ENCODE data around the gene ANKMY2.

ANKMY2 gene

GRCh38 chr7:16564909-16565426 lies 80.6 kb downstream of the ANKMY2 start:
- ATAC-seq (replicated peaks) (peak; percentile 70), DNase-seq (peak in 1 of 3 experiments; percentile 3)
- no peaks in the 10 kb centered on the region for H3K9me3 Mint-ChIP-seq
- peak overlapping the region in 1 of 2 donors; percentile 12 for H3K4me3 Mint-ChIP-seq
- peaks cover 7 to 14% of the 10 kb centered on the region in 2 donors for H3K4me1 Mint-ChIP-seq (ENCODE audit: low read depth in 2 of 2)
- H3K36me3 Mint-ChIP-seq (ENCODE audit: insufficient read depth) = no peaks in the 10 kb centered on the region
- H3K27me3 Mint-ChIP-seq = peaks cover 13 to 15% of the 10 kb centered on the region in 2 donors
- peak overlapping the region in 1 of 2 donors; percentile 71 for H3K27ac Mint-ChIP-seq

- DNase-seq (no peak), ATAC-seq (replicated peaks) (peak; percentile 57)
- Mint-ChIP-seq H3K9me3 (no peaks in the 10 kb centered on the region), H3K27ac (no peak overlapping the region), H3K4me1 (ENCODE audit: low read depth in 2 of 2) (peaks cover 7 to 14% of the 10 kb centered on the region in 2 donors), H3K36me3 (ENCODE audit: insufficient read depth) (no peaks in the 10 kb centered on the region), H3K27me3 (peaks cover 12 to 15% of the 10 kb centered on the region in 2 donors), H3K4me3 (peak overlapping the region in 1 of 2 donors; percentile 58)
These were observed 81.6 kb downstream of the ANKMY2 start for GRCh38 chr7:16564023-16564380.

GRCh38 chr7:16563281-16564022 lies 82.1 kb downstream of the ANKMY2 start:
- H3K4me3 Mint-ChIP-seq = peak overlapping the region; percentile 42 to 58
- H3K4me1 Mint-ChIP-seq (ENCODE audit: low read depth in 2 of 2) = peaks cover 7 to 14% of the 10 kb centered on the region in 2 donors
- H3K27ac Mint-ChIP-seq = peak overlapping the region in 1 of 2 donors; percentile 78
- ATAC-seq (replicated peaks) = peak; percentile 62
- peaks cover 7 to 12% of the 10 kb centered on the region in 2 donors for H3K27me3 Mint-ChIP-seq
- no peaks in the 10 kb centered on the region for H3K9me3 Mint-ChIP-seq
- H3K36me3 Mint-ChIP-seq (ENCODE audit: insufficient read depth) = no peaks in the 10 kb centered on the region
- no peak for DNase-seq

GRCh38 chr7:16562456-16563220 lies 82.9 kb downstream of the ANKMY2 start:
- H3K4me1 Mint-ChIP-seq (ENCODE audit: low read depth in 2 of 2) = peaks cover 7 to 14% of the 10 kb centered on the region in 2 donors
- H3K4me3 Mint-ChIP-seq = peak overlapping the region; percentile 42 to 58
- peaks cover 0 to 6% of the 10 kb centered on the region in 2 donors for H3K27me3 Mint-ChIP-seq
- ATAC-seq (replicated peaks) (no peak), DNase-seq (no peak)
- H3K9me3 Mint-ChIP-seq = no peaks in the 10 kb centered on the region
- H3K27ac Mint-ChIP-seq = peak overlapping the region in 1 of 2 donors; percentile 78
- H3K36me3 Mint-ChIP-seq (ENCODE audit: insufficient read depth) = no peaks in the 10 kb centered on the region

GRCh38 chr7:16561943-16562342 lies 83.6 kb downstream of the ANKMY2 start:
- Mint-ChIP-seq H3K27me3 (peaks cover 0 to 3% of the 10 kb centered on the region in 2 donors), H3K36me3 (ENCODE audit: insufficient read depth) (no peaks in the 10 kb centered on the region), H3K4me1 (ENCODE audit: low read depth in 2 of 2) (peaks cover 7 to 14% of the 10 kb centered on the region in 2 donors), H3K9me3 (no peaks in the 10 kb centered on the region), H3K4me3 (no peak overlapping the region), H3K27ac (no peak overlapping the region)
- DNase-seq = no peak
- no peak for ATAC-seq (replicated peaks)

- Mint-ChIP-seq H3K4me1 (ENCODE audit: low read depth in 2 of 2) (peaks cover 5 to 9% of the 10 kb centered on the region in 2 donors), H3K27me3 (peaks cover 2 to 5% of the 10 kb centered on the region in 2 donors), H3K9me3 (no peaks in the 10 kb centered on the region), H3K4me3 (no peak overlapping the region), H3K27ac (peak overlapping the region in 1 of 2 donors; percentile 25), H3K36me3 (ENCODE audit: insufficient read depth) (no peaks in the 10 kb centered on the region)
- ATAC-seq (replicated peaks) (no peak), DNase-seq (no peak)
These were observed 85.9 kb downstream of the ANKMY2 start for GRCh38 chr7:16559497-16560179.

GRCh38 chr7:16558761-16559302 lies 86.7 kb downstream of the ANKMY2 start:
- Mint-ChIP-seq H3K36me3 (ENCODE audit: insufficient read depth) (no peaks in the 10 kb centered on the region), H3K9me3 (no peaks in the 10 kb centered on the region), H3K27me3 (peaks cover 6 to 13% of the 10 kb centered on the region in 2 donors), H3K4me3 (no peak overlapping the region), H3K4me1 (ENCODE audit: low read depth in 2 of 2) (peaks cover 2 to 6% of the 10 kb centered on the region in 2 donors), H3K27ac (no peak overlapping the region)
- ATAC-seq (replicated peaks) (no peak), DNase-seq (no peak)

- H3K36me3 Mint-ChIP-seq (ENCODE audit: insufficient read depth) = no peaks in the 10 kb centered on the region
- no peak overlapping the region for H3K27ac Mint-ChIP-seq
- DNase-seq (no peak), ATAC-seq (replicated peaks) (no peak)
- H3K4me3 Mint-ChIP-seq = no peak overlapping the region
- no peaks in the 10 kb centered on the region for H3K9me3 Mint-ChIP-seq
- no peaks in the 10 kb centered on the region for H3K4me1 Mint-ChIP-seq (ENCODE audit: low read depth in 2 of 2)
- H3K27me3 Mint-ChIP-seq = peaks cover 13 to 15% of the 10 kb centered on the region in 2 donors
These were observed 89.2 kb downstream of the ANKMY2 start for GRCh38 chr7:16556359-16556758.

- Mint-ChIP-seq H3K4me3 (no peak overlapping the region), H3K27me3 (peaks cover 20% of the 10 kb centered on the region in 2 donors), H3K9me3 (no peaks in the 10 kb centered on the region), H3K27ac (no peak overlapping the region), H3K4me1 (ENCODE audit: low read depth in 2 of 2) (no peaks in the 10 kb centered on the region), H3K36me3 (ENCODE audit: insufficient read depth) (no peaks in the 10 kb centered on the region)
- DNase-seq (no peak), ATAC-seq (replicated peaks) (no peak)
These were observed 90.9 kb downstream of the ANKMY2 start for GRCh38 chr7:16554518-16555236.

GRCh38 chr7:16550671-16551070 lies 94.9 kb downstream of the ANKMY2 start:
- Mint-ChIP-seq H3K27ac (no peak overlapping the region), H3K36me3 (ENCODE audit: insufficient read depth) (no peaks in the 10 kb centered on the region), H3K4me1 (ENCODE audit: low read depth in 2 of 2) (no peaks in the 10 kb centered on the region), H3K4me3 (no peak overlapping the region), H3K27me3 (peaks cover 26 to 31% of the 10 kb centered on the region in 2 donors), H3K9me3 (no peaks in the 10 kb centered on the region)
- ATAC-seq (replicated peaks) (no peak), DNase-seq (no peak)
